Measurements from ENCODE around the gene GPSM3.

The GPSM3 gene

DNA sequence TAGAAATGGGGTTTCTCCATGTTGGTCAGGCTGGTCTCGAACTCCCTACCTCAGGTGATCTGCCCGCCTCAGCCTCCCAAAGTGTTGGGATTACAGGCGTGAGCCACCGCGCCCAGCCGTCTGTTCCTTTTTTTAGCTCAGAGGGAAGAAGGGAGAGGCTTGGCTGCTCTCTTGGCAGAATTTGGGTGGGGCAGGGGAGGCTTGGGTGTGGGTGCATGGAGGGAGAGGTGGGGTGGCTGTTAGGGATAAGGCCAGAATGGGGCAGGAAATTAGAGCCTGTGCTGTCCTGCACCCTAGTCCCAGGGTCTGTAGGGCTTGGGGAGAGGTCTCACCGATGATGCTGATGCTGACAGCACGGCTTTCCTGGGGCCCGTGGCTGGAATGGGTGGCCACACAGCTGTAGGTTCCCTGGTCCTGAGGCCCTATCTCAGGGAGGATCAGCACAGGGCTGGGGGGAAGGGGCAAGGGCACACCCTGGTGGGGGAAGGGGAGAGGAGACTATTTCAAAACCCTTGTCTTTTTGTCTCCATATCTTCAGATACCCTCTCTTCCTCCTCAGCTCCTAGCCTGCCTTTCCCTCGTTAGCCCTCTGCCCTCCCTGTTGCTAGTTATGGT, 10.4 kb downstream of the GPSM3 start:
- peaks cover 0 to 54% (median 32%) of the 10 kb centered on the region in 5 donors for H3K36me3 ChIP-seq (ENCODE audit: control insufficient read depth in 5 of 5, insufficient read depth in 5 of 5, low read length in 5 of 5)
- H3K27ac ChIP-seq (ENCODE audit: low read depth, low read length): peak overlapping the region; percentile 63
- H3K4me3 ChIP-seq (ENCODE audit: low read depth in 1 of 5, low read length in 5 of 5): no peak overlapping the region
- no peaks in the 10 kb centered on the region for H3K27me3 ChIP-seq (ENCODE audit: control insufficient read depth in 5 of 5, insufficient read depth in 4 of 5, low read length in 5 of 5)
- H3K4me1 ChIP-seq (ENCODE audit: control insufficient read depth in 5 of 5, insufficient read depth in 5 of 5, low read length in 5 of 5): peaks cover 8 to 59% (median 45%) of the 10 kb centered on the region in 5 donors
- H3K9me3 ChIP-seq (ENCODE audit: control insufficient read depth in 5 of 5, low read length in 5 of 5): no peaks in the 10 kb centered on the region
- H3K9ac ChIP-seq (ENCODE audit: low read length in 5 of 5): peak overlapping the region in 1 of 5 donors; percentile 13

GRCh38 chr6:32181148-32181702, 11.2 kb downstream of the GPSM3 start:
- Histone ChIP-seq H3K27ac (ENCODE audit: low read depth, low read length) (no peak overlapping the region), H3K9ac (ENCODE audit: low read length in 5 of 5) (no peak overlapping the region), H3K4me3 (ENCODE audit: low read depth in 1 of 5, low read length in 5 of 5) (no peak overlapping the region)

DNA sequence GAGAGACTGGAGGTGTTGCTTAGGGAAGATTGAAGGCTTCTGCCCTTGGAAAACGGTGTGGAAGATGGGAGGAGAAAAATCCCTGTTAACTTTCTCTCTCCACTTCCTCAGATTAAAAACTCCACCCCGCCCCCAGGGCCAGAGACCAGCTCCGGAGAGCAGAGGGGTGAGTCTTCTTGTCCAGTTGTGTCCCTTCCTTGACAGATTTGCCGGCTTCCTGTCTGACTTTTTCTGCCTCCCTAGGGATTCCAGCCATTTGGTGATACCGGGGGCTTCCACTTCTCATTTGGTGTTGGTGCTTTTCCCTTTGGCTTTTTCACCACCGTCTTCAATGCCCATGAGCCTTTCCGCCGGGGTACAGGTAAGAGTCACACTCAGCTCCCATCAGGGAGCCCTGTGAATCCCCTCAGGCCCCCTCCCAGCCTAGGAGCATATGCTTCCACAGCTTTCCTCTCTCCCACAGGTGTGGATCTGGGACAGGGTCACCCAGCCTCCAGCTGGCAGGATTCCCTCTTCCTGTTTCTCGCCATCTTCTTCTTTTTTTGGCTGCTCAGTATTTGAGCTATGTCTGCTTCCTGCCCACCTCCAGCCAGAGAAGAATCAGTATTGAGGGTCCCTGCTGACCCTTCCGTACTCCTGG, 12.6 kb downstream of the GPSM3 start:
- Histone ChIP-seq H3K27ac (ENCODE audit: low read depth, low read length) (peak overlapping the region; percentile 93), H3K4me1 (ENCODE audit: control insufficient read depth in 5 of 5, insufficient read depth in 5 of 5, low read length in 5 of 5) (peaks cover 14 to 65% (median 51%) of the 10 kb centered on the region in 5 donors)

More at GRCh38 chr6:32181148-32181702, 11.2 kb downstream of the GPSM3 start:
- peaks cover 10 to 59% (median 45%) of the 10 kb centered on the region in 5 donors for H3K4me1 ChIP-seq (ENCODE audit: control insufficient read depth in 5 of 5, insufficient read depth in 5 of 5, low read length in 5 of 5)
- H3K27me3 ChIP-seq (ENCODE audit: control insufficient read depth in 5 of 5, insufficient read depth in 4 of 5, low read length in 5 of 5): no peaks in the 10 kb centered on the region
- peaks cover 0 to 46% (median 28%) of the 10 kb centered on the region in 5 donors for H3K36me3 ChIP-seq (ENCODE audit: control insufficient read depth in 5 of 5, insufficient read depth in 5 of 5, low read length in 5 of 5)
- no peaks in the 10 kb centered on the region for H3K9me3 ChIP-seq (ENCODE audit: control insufficient read depth in 5 of 5, low read length in 5 of 5)

DNA sequence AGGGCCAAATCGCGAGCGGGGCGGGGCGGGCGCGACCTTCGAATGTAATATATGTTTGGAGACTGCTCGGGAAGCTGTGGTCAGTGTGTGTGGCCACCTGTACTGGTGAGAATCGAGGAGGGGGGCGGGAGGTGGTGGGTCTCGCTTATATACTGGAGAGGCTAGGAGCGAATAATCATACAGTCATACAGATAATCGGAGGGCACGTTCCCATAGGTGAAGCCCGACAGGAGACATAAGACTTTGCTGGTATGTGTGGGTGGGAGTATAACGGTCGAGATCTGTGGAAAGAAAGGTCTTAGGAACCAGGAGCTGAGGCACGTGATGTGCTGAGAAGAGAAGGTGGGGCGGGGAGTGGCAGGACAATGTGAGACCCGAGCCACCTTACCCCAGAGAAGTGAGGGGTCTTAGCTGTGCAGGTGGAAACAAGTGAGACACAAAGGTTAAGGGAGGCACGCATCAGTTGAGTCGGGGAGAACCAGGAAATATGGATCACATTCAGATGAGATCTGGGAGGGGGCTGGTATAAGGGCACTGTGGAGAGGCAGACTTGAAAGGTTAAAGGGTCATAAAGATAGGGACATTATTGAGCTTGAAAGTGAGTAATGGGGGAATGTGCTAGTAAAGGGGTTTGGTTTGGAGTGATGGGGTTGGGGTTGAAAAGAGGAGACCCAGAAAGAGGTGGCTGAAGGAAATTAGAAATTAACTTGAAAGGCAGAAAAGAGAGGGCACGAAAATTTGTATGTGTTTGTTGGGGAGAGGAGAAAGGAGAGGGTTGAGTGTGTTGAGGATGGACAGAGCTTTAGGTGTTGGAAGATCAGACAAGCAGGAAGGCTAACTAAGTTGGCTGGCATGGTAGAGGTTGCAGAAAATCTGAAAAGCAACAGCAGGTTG, 13.6 kb downstream of the GPSM3 start:
- H3K9ac ChIP-seq (ENCODE audit: low read length in 5 of 5): peak overlapping the region; percentile 66 to 87 (median 79)
- H3K4me3 ChIP-seq (ENCODE audit: low read depth in 1 of 5, low read length in 5 of 5): peak overlapping the region; percentile 63 to 95 (median 85)
- H3K27ac ChIP-seq (ENCODE audit: low read depth, low read length): peak overlapping the region; percentile 93
- H3K36me3 ChIP-seq (ENCODE audit: control insufficient read depth in 5 of 5, insufficient read depth in 5 of 5, low read length in 5 of 5): peaks cover 0 to 36% (median 27%) of the 10 kb centered on the region in 5 donors
- H3K4me1 ChIP-seq (ENCODE audit: control insufficient read depth in 5 of 5, insufficient read depth in 5 of 5, low read length in 5 of 5): peaks cover 14 to 66% (median 52%) of the 10 kb centered on the region in 5 donors
- no peaks in the 10 kb centered on the region for H3K9me3 ChIP-seq (ENCODE audit: control insufficient read depth in 5 of 5, low read length in 5 of 5)
- no peaks in the 10 kb centered on the region for H3K27me3 ChIP-seq (ENCODE audit: control insufficient read depth in 5 of 5, insufficient read depth in 4 of 5, low read length in 5 of 5)

More for the DNA sequence above, 12.6 kb downstream of the GPSM3 start:
- H3K9me3 ChIP-seq (ENCODE audit: control insufficient read depth in 5 of 5, low read length in 5 of 5): no peaks in the 10 kb centered on the region
- H3K36me3 ChIP-seq (ENCODE audit: control insufficient read depth in 5 of 5, insufficient read depth in 5 of 5, low read length in 5 of 5): peaks cover 0 to 42% (median 28%) of the 10 kb centered on the region in 5 donors
- no peaks in the 10 kb centered on the region for H3K27me3 ChIP-seq (ENCODE audit: control insufficient read depth in 5 of 5, insufficient read depth in 4 of 5, low read length in 5 of 5)
- H3K4me3 ChIP-seq (ENCODE audit: low read depth in 1 of 5, low read length in 5 of 5): peak overlapping the region in 1 of 5 donors; percentile 93
- H3K9ac ChIP-seq (ENCODE audit: low read length in 5 of 5): peak overlapping the region in 1 of 5 donors; percentile 20

DNA sequence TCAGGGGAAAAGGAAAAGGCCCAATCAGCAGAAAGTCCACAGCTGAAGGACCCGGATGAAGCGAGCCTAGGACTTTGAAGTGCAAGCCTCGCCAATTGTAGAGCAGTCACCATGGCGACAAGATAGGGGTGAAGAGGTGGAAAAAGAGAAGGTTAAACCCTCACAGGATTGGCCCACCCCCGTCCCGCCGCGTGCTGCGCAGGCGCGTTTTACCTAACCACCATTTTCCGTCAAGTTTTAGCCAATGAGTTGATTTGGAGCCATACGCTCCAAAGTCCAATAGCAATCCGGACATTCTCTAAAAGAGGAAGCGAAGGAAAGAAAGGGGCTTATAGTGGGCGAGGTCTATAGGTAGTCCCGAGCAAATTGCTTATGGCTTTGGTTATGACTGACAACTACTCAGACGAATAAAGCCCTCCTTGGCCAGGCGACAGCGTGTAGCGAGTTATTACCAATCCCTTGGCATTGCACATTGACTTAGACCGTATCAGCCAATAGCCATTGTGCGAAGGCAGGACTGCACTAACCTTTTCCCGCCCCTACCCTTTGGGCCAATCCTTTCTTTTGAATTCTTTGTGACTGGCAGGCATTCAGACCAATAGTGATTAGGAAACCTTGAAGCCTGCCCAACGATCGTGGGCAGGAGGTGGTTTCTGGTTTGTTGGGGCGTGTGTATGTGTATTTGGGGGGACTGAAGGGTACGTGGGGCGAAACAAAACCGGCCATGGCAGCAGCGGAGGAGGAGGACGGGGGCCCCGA, 14.5 kb downstream of the GPSM3 start, which contains the start of gene RNF5:
Gene RNF5, plus strand, starts transcription at position 618 of the 759 bp plus-strand sequence. Its CDS starts 107 bp downstream, at position 725.
- Histone ChIP-seq H3K27me3 (ENCODE audit: control insufficient read depth in 5 of 5, insufficient read depth in 4 of 5, low read length in 5 of 5) (no peaks in the 10 kb centered on the region), H3K9me3 (ENCODE audit: control insufficient read depth in 5 of 5, low read length in 5 of 5) (no peaks in the 10 kb centered on the region), H3K9ac (ENCODE audit: low read length in 5 of 5) (peak within 1 kb of the TSS; percentile 66 to 87 (median 79)), H3K27ac (ENCODE audit: low read depth, low read length) (peak within 1 kb of the TSS; percentile 93), H3K36me3 (ENCODE audit: control insufficient read depth in 5 of 5, insufficient read depth in 5 of 5, low read length in 5 of 5) (peaks cover 0 to 28% (median 19%) of the 10 kb centered on the region in 5 donors), H3K4me3 (ENCODE audit: low read depth in 1 of 5, low read length in 5 of 5) (peak within 1 kb of the TSS; percentile 63 to 95 (median 85)), H3K4me1 (ENCODE audit: control insufficient read depth in 5 of 5, insufficient read depth in 5 of 5, low read length in 5 of 5) (peaks cover 14 to 60% (median 46%) of the 10 kb centered on the region in 5 donors)

DNA sequence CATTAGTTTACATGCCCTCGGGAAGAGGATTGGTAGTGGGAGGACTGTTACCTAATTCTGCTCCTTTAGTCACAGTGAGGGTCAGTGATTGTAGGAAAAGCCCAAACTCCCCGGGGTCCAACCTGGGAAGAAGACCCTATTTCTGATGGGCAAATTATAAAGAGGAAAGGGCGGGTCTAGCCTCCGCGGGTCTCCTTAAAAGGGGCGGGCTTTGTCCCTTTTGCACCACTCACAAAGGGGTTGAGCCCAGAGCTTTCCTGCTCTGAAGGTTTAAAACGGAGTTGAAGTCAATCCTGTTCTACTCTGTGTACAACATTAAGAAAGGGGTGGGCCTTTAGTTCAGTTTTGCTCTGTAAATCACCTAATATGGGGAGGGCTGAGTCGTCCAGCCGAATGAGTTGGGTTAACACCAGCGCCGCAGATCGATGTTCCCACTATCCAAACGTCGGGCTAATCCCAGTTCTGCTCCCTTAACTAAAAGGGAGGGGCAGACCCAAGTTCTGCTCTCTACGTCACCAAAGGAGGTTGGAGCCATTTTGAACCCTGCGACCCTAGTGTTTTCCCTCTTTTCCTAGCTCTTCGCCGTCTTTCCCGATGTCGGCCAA, 15.2 kb downstream of the GPSM3 start:
- Histone ChIP-seq H3K36me3 (ENCODE audit: control insufficient read depth in 5 of 5, insufficient read depth in 5 of 5, low read length in 5 of 5) (peaks cover 0 to 21% (median 12%) of the 10 kb centered on the region in 5 donors), H3K27me3 (ENCODE audit: control insufficient read depth in 5 of 5, insufficient read depth in 4 of 5, low read length in 5 of 5) (no peaks in the 10 kb centered on the region), H3K9ac (ENCODE audit: low read length in 5 of 5) (peak overlapping the region; percentile 56 to 74 (median 63)), H3K27ac (ENCODE audit: low read depth, low read length) (peak overlapping the region; percentile 93), H3K4me1 (ENCODE audit: control insufficient read depth in 5 of 5, insufficient read depth in 5 of 5, low read length in 5 of 5) (peaks cover 14 to 59% (median 46%) of the 10 kb centered on the region in 5 donors), H3K4me3 (ENCODE audit: low read depth in 1 of 5, low read length in 5 of 5) (peak overlapping the region; percentile 63 to 93 (median 78)), H3K9me3 (ENCODE audit: control insufficient read depth in 5 of 5, low read length in 5 of 5) (no peaks in the 10 kb centered on the region)

GRCh38 chr6:32176476-32177182, 15.8 kb downstream of the GPSM3 start:
- Histone ChIP-seq H3K4me1 (ENCODE audit: control insufficient read depth in 5 of 5, insufficient read depth in 5 of 5, low read length in 5 of 5) (peaks cover 14 to 59% (median 46%) of the 10 kb centered on the region in 5 donors), H3K4me3 (ENCODE audit: low read depth in 1 of 5, low read length in 5 of 5) (peak overlapping the region; percentile 65 to 93 (median 81)), H3K27me3 (ENCODE audit: control insufficient read depth in 5 of 5, insufficient read depth in 4 of 5, low read length in 5 of 5) (no peaks in the 10 kb centered on the region), H3K36me3 (ENCODE audit: control insufficient read depth in 5 of 5, insufficient read depth in 5 of 5, low read length in 5 of 5) (peaks cover 0 to 16% (median 11%) of the 10 kb centered on the region in 5 donors), H3K9ac (ENCODE audit: low read length in 5 of 5) (peak overlapping the region; percentile 11 to 70 (median 57)), H3K27ac (ENCODE audit: low read depth, low read length) (peak overlapping the region; percentile 93), H3K9me3 (ENCODE audit: control insufficient read depth in 5 of 5, low read length in 5 of 5) (no peaks in the 10 kb centered on the region)

DNA sequence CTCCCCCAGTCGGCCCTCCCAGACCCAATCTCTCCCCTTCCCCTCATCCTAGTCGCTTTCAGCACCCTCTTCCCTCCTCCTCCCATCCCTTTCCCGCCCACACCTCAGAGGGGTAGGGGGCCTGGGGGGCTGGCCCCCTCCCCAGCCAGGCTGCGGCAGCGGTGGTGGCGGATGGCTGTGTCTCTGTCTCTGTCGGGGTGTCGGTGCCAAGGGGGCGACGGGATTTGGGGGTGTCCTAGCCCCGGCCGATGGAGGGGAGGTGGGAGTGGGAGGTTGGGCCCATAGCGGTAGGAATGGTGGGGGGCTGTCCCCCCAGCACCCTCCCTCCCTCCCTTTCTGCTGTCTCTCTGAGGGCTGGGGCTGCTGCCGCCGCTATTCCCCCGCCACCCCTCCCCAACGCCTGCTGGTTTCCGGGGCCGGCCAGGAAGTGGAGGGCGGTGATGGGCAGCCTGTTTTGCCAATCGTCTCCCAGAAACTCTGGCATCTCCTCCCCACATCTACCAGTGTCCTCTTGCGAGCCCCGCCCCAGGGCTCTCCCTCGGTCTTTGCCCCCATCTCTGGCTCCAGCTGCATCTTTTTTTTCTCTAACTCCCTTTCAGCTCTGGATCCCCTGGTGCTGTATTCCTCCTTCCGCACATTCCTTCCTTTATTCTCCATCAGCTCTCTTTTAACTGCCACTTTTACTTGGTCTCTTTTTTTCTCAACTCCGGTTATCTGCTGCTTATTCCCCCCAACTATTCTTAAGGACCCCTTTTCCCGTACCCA, 16.6 kb downstream of the GPSM3 start, which contains the start of gene AGPAT1:
Gene AGPAT1, minus strand, starts transcription at position 374 of the 765 bp plus-strand sequence. CDS start 4,588 bp downstream, outside the sequence.
- Histone ChIP-seq H3K9ac (ENCODE audit: low read length in 5 of 5) (peak within 1 kb of the TSS; percentile 32 to 97 (median 88)), H3K27ac (ENCODE audit: low read depth, low read length) (peak within 1 kb of the TSS; percentile 93), H3K9me3 (ENCODE audit: control insufficient read depth in 5 of 5, low read length in 5 of 5) (no peaks in the 10 kb centered on the region), H3K4me1 (ENCODE audit: control insufficient read depth in 5 of 5, insufficient read depth in 5 of 5, low read length in 5 of 5) (peaks cover 14 to 59% (median 46%) of the 10 kb centered on the region in 5 donors), H3K36me3 (ENCODE audit: control insufficient read depth in 5 of 5, insufficient read depth in 5 of 5, low read length in 5 of 5) (peaks cover 0 to 14% (median 8%) of the 10 kb centered on the region in 5 donors), H3K4me3 (ENCODE audit: low read depth in 1 of 5, low read length in 5 of 5) (peak within 1 kb of the TSS; percentile 76 to 93 (median 85)), H3K27me3 (ENCODE audit: control insufficient read depth in 5 of 5, insufficient read depth in 4 of 5, low read length in 5 of 5) (no peaks in the 10 kb centered on the region)

All from subcutaneous abdominal adipose tissue (tissue), 5 donors.